ENCODE measurements around the gene OXNAD1.

Gene OXNAD1

GRCh38 chr3:16247282-16248061, 17.5 kb upstream of the OXNAD1 start:
- peak; percentile 46 to 61 for DNase-seq (ENCODE audit: low read depth in 2 of 2)

- no peak for DNase-seq (ENCODE audit: low read depth in 2 of 2)
Measured at GRCh38 chr3:16248556-16248955, 16.5 kb upstream of the OXNAD1 start.

- no peak for DNase-seq (ENCODE audit: low read depth in 2 of 2)
Measured at GRCh38 chr3:16249336-16249735, 15.7 kb upstream of the OXNAD1 start.

GRCh38 chr3:16249886-16250285, 15.1 kb upstream of the OXNAD1 start:
- DNase-seq (ENCODE audit: low read depth in 2 of 2): no peak

GRCh38 chr3:16251316-16252085, 13.5 kb upstream of the OXNAD1 start:
- DNase-seq (ENCODE audit: low read depth in 2 of 2): no peak

- DNase-seq (ENCODE audit: low read depth in 2 of 2): no peak
Measured at GRCh38 chr3:16252243-16252978, 12.6 kb upstream of the OXNAD1 start.

- no peak for DNase-seq (ENCODE audit: low read depth in 2 of 2)
Measured at GRCh38 chr3:16252988-16253387, 12.0 kb upstream of the OXNAD1 start.

GRCh38 chr3:16253601-16254000, 11.4 kb upstream of the OXNAD1 start:
- no peak for DNase-seq (ENCODE audit: low read depth in 2 of 2)

- DNase-seq (ENCODE audit: low read depth in 2 of 2): no peak
Measured at GRCh38 chr3:16254916-16255315, 10.1 kb upstream of the OXNAD1 start.

GRCh38 chr3:16255326-16255725, 9.7 kb upstream of the OXNAD1 start:
- DNase-seq (ENCODE audit: low read depth in 2 of 2): no peak

- no peak for DNase-seq (ENCODE audit: low read depth in 2 of 2)
Measured at GRCh38 chr3:16255726-16256125, 9.3 kb upstream of the OXNAD1 start.

GRCh38 chr3:16257309-16257708, 7.7 kb upstream of the OXNAD1 start:
- no peak for DNase-seq (ENCODE audit: low read depth in 2 of 2)

GRCh38 chr3:16258177-16258576, 6.8 kb upstream of the OXNAD1 start:
- DNase-seq (ENCODE audit: low read depth in 2 of 2): no peak

- DNase-seq (ENCODE audit: low read depth in 2 of 2): no peak
Measured at GRCh38 chr3:16258866-16259265, 6.1 kb upstream of the OXNAD1 start.

- no peak for DNase-seq (ENCODE audit: low read depth in 2 of 2)
Measured at GRCh38 chr3:16260046-16260445, 5.0 kb upstream of the OXNAD1 start.

- DNase-seq (ENCODE audit: low read depth in 2 of 2): no peak
Measured at GRCh38 chr3:16262174-16262573, 2.8 kb upstream of the OXNAD1 start.

GRCh38 chr3:16264174-16264707, 771 bp upstream of the OXNAD1 start:
- no peak for DNase-seq (ENCODE audit: low read depth in 2 of 2)

- no peak for DNase-seq (ENCODE audit: low read depth in 2 of 2)
Measured at GRCh38 chr3:16265455-16265786, 409 bp downstream of the OXNAD1 start.

- no peak for DNase-seq (ENCODE audit: low read depth in 2 of 2)
Measured at GRCh38 chr3:16266714-16267113, 1.7 kb downstream of the OXNAD1 start.

GRCh38 chr3:16270855-16271254, 5.8 kb downstream of the OXNAD1 start:
- DNase-seq (ENCODE audit: low read depth in 2 of 2): no peak

GRCh38 chr3:16272588-16272987, 7.6 kb downstream of the OXNAD1 start:
- DNase-seq (ENCODE audit: low read depth in 2 of 2): no peak

- DNase-seq (ENCODE audit: low read depth in 2 of 2): no peak
Measured at GRCh38 chr3:16273867-16274266, 8.9 kb downstream of the OXNAD1 start.
